ENCODE results near the gene BSN. TPM values are rescaled to one million over a fixed set of nuclear protein-coding genes. Genes with fewer than 3 reads are reported as not detected.
A peak's percentile ranks its signal among the peaks of the same experiment; 100 is the strongest.

The BSN gene, protein sequence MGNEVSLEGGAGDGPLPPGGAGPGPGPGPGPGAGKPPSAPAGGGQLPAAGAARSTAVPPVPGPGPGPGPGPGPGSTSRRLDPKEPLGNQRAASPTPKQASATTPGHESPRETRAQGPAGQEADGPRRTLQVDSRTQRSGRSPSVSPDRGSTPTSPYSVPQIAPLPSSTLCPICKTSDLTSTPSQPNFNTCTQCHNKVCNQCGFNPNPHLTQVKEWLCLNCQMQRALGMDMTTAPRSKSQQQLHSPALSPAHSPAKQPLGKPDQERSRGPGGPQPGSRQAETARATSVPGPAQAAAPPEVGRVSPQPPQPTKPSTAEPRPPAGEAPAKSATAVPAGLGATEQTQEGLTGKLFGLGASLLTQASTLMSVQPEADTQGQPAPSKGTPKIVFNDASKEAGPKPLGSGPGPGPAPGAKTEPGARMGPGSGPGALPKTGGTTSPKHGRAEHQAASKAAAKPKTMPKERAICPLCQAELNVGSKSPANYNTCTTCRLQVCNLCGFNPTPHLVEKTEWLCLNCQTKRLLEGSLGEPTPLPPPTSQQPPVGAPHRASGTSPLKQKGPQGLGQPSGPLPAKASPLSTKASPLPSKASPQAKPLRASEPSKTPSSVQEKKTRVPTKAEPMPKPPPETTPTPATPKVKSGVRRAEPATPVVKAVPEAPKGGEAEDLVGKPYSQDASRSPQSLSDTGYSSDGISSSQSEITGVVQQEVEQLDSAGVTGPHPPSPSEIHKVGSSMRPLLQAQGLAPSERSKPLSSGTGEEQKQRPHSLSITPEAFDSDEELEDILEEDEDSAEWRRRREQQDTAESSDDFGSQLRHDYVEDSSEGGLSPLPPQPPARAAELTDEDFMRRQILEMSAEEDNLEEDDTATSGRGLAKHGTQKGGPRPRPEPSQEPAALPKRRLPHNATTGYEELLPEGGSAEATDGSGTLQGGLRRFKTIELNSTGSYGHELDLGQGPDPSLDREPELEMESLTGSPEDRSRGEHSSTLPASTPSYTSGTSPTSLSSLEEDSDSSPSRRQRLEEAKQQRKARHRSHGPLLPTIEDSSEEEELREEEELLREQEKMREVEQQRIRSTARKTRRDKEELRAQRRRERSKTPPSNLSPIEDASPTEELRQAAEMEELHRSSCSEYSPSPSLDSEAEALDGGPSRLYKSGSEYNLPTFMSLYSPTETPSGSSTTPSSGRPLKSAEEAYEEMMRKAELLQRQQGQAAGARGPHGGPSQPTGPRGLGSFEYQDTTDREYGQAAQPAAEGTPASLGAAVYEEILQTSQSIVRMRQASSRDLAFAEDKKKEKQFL (N-terminal part only)
- total RNA-seq = 0.55 TPM
- long read RNA-seq, partial matches to known transcripts = 1 of 2 reads
- long read RNA-seq, other reads (novel, unspliced or antisense) = 1 of 2 reads

- intact Hi-C loops (cut with micrococcal nuclease) = no loop called here
- peaks cover 21% of the 10 kb centered on the region for H3K4me1 ChIP-seq
- no peak for TF ChIP-seq CTCF (IDR thresholded peaks at IDR 0.05; ENCODE audit: borderline replicate concordance)
- H3K9me3 ChIP-seq (replicated peaks) = no peaks in the 10 kb centered on the region
- no peaks in the 10 kb centered on the region for H3K36me3 ChIP-seq
- H3K4me3 ChIP-seq = peak within 1 kb of the TSS; percentile 86
- H3K27me3 ChIP-seq (ENCODE audit: low read depth) = no peaks in the 10 kb centered on the region
- H3K27ac ChIP-seq (replicated peaks) = peak within 1 kb of the TSS; percentile 89
- DNase-seq = peak; percentile 91
Observed at GRCh38 chr3:49553692-49554632, at the start of gene BSN. TSS of gene BSN (plus strand) at chr3:49554477. CDS start at chr3:49554603, 126 bp downstream.

- no peak for DNase-seq
- TF ChIP-seq CTCF (IDR thresholded peaks at IDR 0.05; ENCODE audit: borderline replicate concordance) = no peak
- intact Hi-C loops (cut with micrococcal nuclease) = no loop called here
- H3K4me3 ChIP-seq = no peak overlapping the region
- H3K36me3 ChIP-seq = peaks cover 22% of the 10 kb centered on the region
- peaks cover 11% of the 10 kb centered on the region for H3K4me1 ChIP-seq
- no peaks in the 10 kb centered on the region for H3K27me3 ChIP-seq (ENCODE audit: low read depth)
- H3K9me3 ChIP-seq (replicated peaks) = no peaks in the 10 kb centered on the region
- no peak overlapping the region for H3K27ac ChIP-seq (replicated peaks)
Observed at GRCh38 chr3:49506906-49507305, 47.4 kb upstream of the BSN start.

DNA sequence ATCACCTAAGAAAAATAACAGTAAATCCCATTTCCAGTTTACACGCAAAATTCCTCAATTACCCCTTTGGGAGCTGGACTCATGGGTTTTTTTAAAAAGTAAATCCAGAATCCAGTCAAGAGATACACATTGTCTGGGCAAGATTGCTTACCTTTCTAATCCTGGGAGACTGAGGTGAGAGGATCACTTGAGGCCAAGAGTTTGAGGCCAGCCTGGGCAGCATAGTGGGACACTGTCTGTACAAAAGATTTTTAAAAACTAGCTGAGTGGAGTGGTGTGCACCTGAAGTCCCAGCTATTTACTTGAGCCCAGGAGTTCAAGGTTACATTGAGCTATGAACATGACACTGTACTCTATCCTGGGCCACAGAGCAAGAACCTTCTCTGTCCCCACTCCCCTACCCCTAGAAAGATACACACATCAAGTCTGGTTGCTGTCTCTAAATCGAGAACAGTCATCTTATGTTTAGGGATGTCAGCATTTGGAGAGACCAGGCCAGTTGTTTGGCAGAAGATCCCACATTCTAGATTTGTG, 45.2 kb upstream of the BSN start:
- H3K27ac ChIP-seq (replicated peaks) = no peak overlapping the region

DNA sequence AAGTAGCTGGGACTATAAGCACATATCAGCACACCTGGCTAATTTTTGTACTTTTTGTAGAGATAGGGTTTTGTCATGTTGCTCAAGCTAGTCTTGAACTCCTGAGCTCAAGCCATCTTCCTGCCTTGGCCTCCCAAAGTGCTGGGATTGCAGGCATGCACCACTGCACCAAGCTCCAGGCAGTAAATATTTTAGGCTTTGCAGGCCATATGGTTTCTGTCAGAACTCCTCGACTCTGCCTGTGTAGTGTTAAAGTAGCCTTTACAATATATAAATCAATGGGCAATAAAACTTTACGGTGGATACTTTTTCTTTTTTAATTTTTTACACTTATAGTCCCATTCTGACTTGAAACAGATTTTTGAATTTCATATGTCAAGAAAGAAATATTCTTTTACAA, 42.6 kb upstream of the BSN start:
- Histone ChIP-seq H3K4me3 (no peak overlapping the region), H3K9me3 (replicated peaks) (no peaks in the 10 kb centered on the region), H3K27me3 (ENCODE audit: low read depth) (no peaks in the 10 kb centered on the region), H3K4me1 (peaks cover 23% of the 10 kb centered on the region), H3K36me3 (peaks cover 47% of the 10 kb centered on the region), H3K27ac (replicated peaks) (no peak overlapping the region)
- intact Hi-C loops (cut with micrococcal nuclease) = no loop called here
- TF ChIP-seq CTCF (IDR thresholded peaks at IDR 0.05; ENCODE audit: borderline replicate concordance) = no peak
- DNase-seq = no peak

More for the DNA sequence above, 45.2 kb upstream of the BSN start:
- intact Hi-C loops (cut with micrococcal nuclease) = no loop called here
- Histone ChIP-seq H3K4me3 (no peak overlapping the region), H3K27me3 (ENCODE audit: low read depth) (no peaks in the 10 kb centered on the region), H3K4me1 (peaks cover 14% of the 10 kb centered on the region), H3K36me3 (peaks cover 36% of the 10 kb centered on the region), H3K9me3 (replicated peaks) (no peaks in the 10 kb centered on the region)
- no peak for TF ChIP-seq CTCF (IDR thresholded peaks at IDR 0.05; ENCODE audit: borderline replicate concordance)
- DNase-seq = no peak

Data from left ventricle myocardium inferior (tissue), 1 donor.